Erythroblast (primary cell): ENCODE measurements around the gene CNNM4.

Experiments used
- GATA1 ChIP-seq: IDR thresholded peaks from 2 replicates; pipeline ENCODE4 v1.6.1; 2011; ENCODE audit warnings: low read depth, mild to moderate bottlenecking, control low read depth, low read length, moderate library complexity
- POLR2A ChIP-seq: IDR thresholded peaks from 2 replicates; pipeline ENCODE4 v1.6.1; 2011; ENCODE audit warnings: mild to moderate bottlenecking, low read length

- no peak for TF ChIP-seq POLR2A
- TF ChIP-seq GATA1 = no peak
Observed at GRCh38 chr2:96764253-96764637, 3.5 kb downstream of the CNNM4 start.
